WTC11 (cell line): ENCODE results near the gene VPS18. TPM values are rescaled to one million over a fixed set of nuclear protein-coding genes. Genes with fewer than 3 reads are reported as not detected.

Source experiments
- ATAC-seq: fragments of 200-7000 bp; cut with Tn5 transposase; 2 replicates; pipeline ENCODE4 v1.10.0; 2021; ENCODE audit warnings: mild to moderate bottlenecking, moderate library complexity
- CTCF ChIA-PET: fragments of 300-600 bp; sonication (Branson Sonifier 250); formaldehyde crosslinking; loops from one replicate; lab custom pipeline; 2021; ENCODE audit warnings: antibody characterized with exemption; lab: Charles Lee
- POLR2A ChIA-PET: fragments of 350-600 bp; sonication (Branson Sonifier 250); formaldehyde crosslinking; loops from one replicate; lab custom pipeline; 2021; ENCODE audit warnings: antibody characterized with exemption; lab: Charles Lee
- DNase-seq: peaks from one replicate; pipeline ENCODE4 v3.0.0; 2021; ENCODE audit warnings: low spot score
- H3K27ac Mint-ChIP-seq: 2 replicates; pipeline ENCODE4 v1.8.0; 2021; ENCODE audit warnings: mixed read lengths
- H3K27me3 Mint-ChIP-seq: 2 replicates; pipeline ENCODE4 v1.8.0; 2021; ENCODE audit warnings: low read depth, mild to moderate bottlenecking, moderate library complexity, mixed read lengths
- H3K36me3 Mint-ChIP-seq: 2 replicates; pipeline ENCODE4 v1.8.0; 2021; ENCODE audit warnings: mixed read lengths
- H3K4me1 Mint-ChIP-seq: 2 replicates; pipeline ENCODE4 v1.8.0; 2022; ENCODE audit warnings: mixed read lengths
- H3K4me3 Mint-ChIP-seq: 2 replicates; pipeline ENCODE4 v1.8.0; 2021; ENCODE audit warnings: mild to moderate bottlenecking, moderate library complexity, mixed read lengths
- H3K9me3 Mint-ChIP-seq: 2 replicates; pipeline ENCODE4 v1.8.0; 2021; ENCODE audit warnings: mixed read lengths
- ATF1 ChIP-seq: sonication (generic); formaldehyde crosslinking; IDR thresholded peaks from 2 replicates; pipeline ENCODE4 v1.8.1; 2023; ENCODE audit warnings: mild to moderate bottlenecking, moderate library complexity, missing genetic modification reagents
- CREB1 ChIP-seq: sonication (generic); formaldehyde crosslinking; IDR thresholded peaks from 2 replicates; pipeline ENCODE4 v1.8.0; 2023; ENCODE audit warnings: mild to moderate bottlenecking, missing genetic modification reagents
- CREM ChIP-seq: sonication (generic); formaldehyde crosslinking; IDR thresholded peaks from 2 replicates; pipeline ENCODE4 v1.8.1; 2022; ENCODE audit warnings: mild to moderate bottlenecking, missing genetic modification reagents, moderate library complexity
- ETV6 ChIP-seq: sonication (generic); formaldehyde crosslinking; IDR thresholded peaks from 2 replicates; pipeline ENCODE4 v1.8.1; 2022; ENCODE audit warnings: mild to moderate bottlenecking, missing genetic modification reagents
- HMGA2 ChIP-seq: fragments of 250-450 bp; sonication (Bioruptor Pico); IDR thresholded peaks from 2 replicates; pipeline ENCODE4 v1.4.0; 2021; ENCODE audit warnings: mild to moderate bottlenecking, moderate library complexity
- SOX15 ChIP-seq: fragments of 250-450 bp; sonication (Bioruptor Pico); IDR thresholded peaks from 2 replicates; pipeline ENCODE4 v1.9.0; 2021; ENCODE audit warnings: mild to moderate bottlenecking
- STAT6 ChIP-seq: sonication (generic); formaldehyde crosslinking; conservative IDR thresholded peaks from 2 replicates; pipeline ENCODE4 v1.8.1; 2023; ENCODE audit warnings: mild to moderate bottlenecking, low read depth, missing genetic modification reagents, moderate library complexity
- ZNF121 ChIP-seq: sonication (generic); formaldehyde crosslinking; IDR thresholded peaks from 2 replicates; pipeline ENCODE4 v1.8.0; 2023; ENCODE audit warnings: missing genetic modification reagents
- ZNF138 ChIP-seq: sonication (generic); formaldehyde crosslinking; conservative IDR thresholded peaks from 2 replicates; pipeline ENCODE4 v1.8.1; 2022; ENCODE audit warnings: mild to moderate bottlenecking, moderate library complexity, missing genetic modification reagents
- ZNF263 ChIP-seq: sonication (generic); formaldehyde crosslinking; IDR thresholded peaks from 2 replicates; pipeline ENCODE4 v1.8.1; 2022; ENCODE audit warnings: low read depth, mild to moderate bottlenecking, moderate library complexity, missing genetic modification reagents
- ZNF396 ChIP-seq: fragments of 250-450 bp; sonication (Bioruptor Pico); IDR thresholded peaks from 2 replicates; pipeline ENCODE4 v1.8.0; 2021; ENCODE audit warnings: mild to moderate bottlenecking, moderate library complexity, borderline replicate concordance
- total RNA-seq: library from RNA; stranded (reverse); gene quantifications from 3 replicates; pipeline ENCODE4 v1.2.3, GENCODE V29; 2021
- TF ChIP-seq, protein P1 (sequence below): sonication (generic); formaldehyde crosslinking; IDR thresholded peaks from 2 replicates; pipeline ENCODE4 v1.8.1; 2022; ENCODE audit warnings: mild to moderate bottlenecking, moderate library complexity, missing genetic modification reagents
- TF ChIP-seq, protein P2 (sequence below): sonication (generic); formaldehyde crosslinking; IDR thresholded peaks from 2 replicates; pipeline ENCODE4 v1.8.1; 2023; ENCODE audit warnings: mild to moderate bottlenecking, missing genetic modification reagents
- TF ChIP-seq, protein P3 (sequence below): sonication (generic); formaldehyde crosslinking; conservative IDR thresholded peaks from 2 replicates; pipeline ENCODE4 v1.8.1; 2022; ENCODE audit warnings: mild to moderate bottlenecking, missing genetic modification reagents
- TF ChIP-seq, protein P4 (sequence below): sonication (generic); formaldehyde crosslinking; IDR thresholded peaks from 2 replicates; pipeline ENCODE4 v1.8.0; 2022; ENCODE audit warnings: missing genetic modification reagents
- TF ChIP-seq, protein P5 (sequence below): sonication (generic); formaldehyde crosslinking; IDR thresholded peaks from 2 replicates; pipeline ENCODE4 v1.8.0; 2023; ENCODE audit warnings: missing genetic modification reagents, mild to moderate bottlenecking, borderline replicate concordance

The VPS18 gene
- total RNA-seq, 1 experiment from 2014 or later, result 27.3 TPM

DNA sequence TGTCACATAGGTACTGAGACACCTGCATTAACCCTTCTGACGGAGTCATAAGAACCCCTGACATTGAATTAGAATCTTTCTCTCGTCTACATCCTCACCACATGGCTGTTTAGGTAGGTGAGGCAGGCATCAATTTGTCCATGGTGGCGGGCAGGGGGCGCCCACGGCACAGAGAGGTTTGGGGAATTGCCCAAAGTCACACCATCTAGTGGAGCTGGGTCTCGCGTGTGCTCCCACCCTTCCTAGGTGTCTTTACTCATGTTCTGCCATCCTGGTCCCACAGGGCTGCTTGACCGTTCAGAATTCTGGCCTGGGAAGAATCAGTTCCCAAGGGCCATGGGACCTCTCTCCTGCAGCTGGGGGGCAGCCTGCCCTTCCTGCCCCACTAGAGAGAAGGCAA, 20.2 kb downstream of the VPS18 start:
- ATAC-seq, result peak; percentile 31
- Mint-ChIP-seq H3K4me3 (no peak overlapping the region), H3K27me3 (0 out of 2 replicates have a peak, but pooled peaks cover 2% of the 10 kb centered on the region), H3K4me1 (peaks cover 22% of the 10 kb centered on the region), H3K36me3 (no peaks in the 10 kb centered on the region), H3K9me3 (no peaks in the 10 kb centered on the region), H3K27ac (0 out of 2 replicates have a peak overlapping the region, but pooled peaks have one; percentile 1)
- TF ChIP-seq ZNF396 (CRISPR knock-in tag), result no peak
- no peak for TF ChIP-seq ETV6
- TF ChIP-seq ZNF138 (CRISPR knock-in tag), result no peak
- no peak for TF ChIP-seq STAT6 (CRISPR knock-in tag)
- TF ChIP-seq CREM, result no peak
- TF ChIP-seq, protein P1, sequence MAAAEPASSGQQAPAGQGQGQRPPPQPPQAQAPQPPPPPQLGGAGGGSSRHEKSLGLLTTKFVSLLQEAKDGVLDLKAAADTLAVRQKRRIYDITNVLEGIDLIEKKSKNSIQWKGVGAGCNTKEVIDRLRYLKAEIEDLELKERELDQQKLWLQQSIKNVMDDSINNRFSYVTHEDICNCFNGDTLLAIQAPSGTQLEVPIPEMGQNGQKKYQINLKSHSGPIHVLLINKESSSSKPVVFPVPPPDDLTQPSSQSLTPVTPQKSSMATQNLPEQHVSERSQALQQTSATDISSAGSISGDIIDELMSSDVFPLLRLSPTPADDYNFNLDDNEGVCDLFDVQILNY (CRISPR knock-in tag), result no peak
- TF ChIP-seq ATF1 (CRISPR knock-in tag), result no peak
- ChIA-PET CTCF (interaction anchor here (0.5 to 6.6 kb wide), 28 partner anchors 8 to 1155 kb away, joined by 3 to 88 read pairs (median 6); partner anchors contain the start of genes CHAC1, DLL4, INO80 and RAD51), POLR2A (interaction anchor here (0.6 to 1.7 kb wide), 3 partner anchors 15 to 207 kb away, joined by 3 to 7 read pairs (median 4); partner anchors contain the start of genes CHAC1 and DLL4)
- no peak for DNase-seq

GRCh38 chr15:40915116-40915661, 20.9 kb downstream of the VPS18 start:
- CTCF ChIA-PET, result interaction anchor here (0.5 to 6.6 kb wide), 32 partner anchors 9 to 1154 kb away, joined by 3 to 88 read pairs (median 4); partner anchors contain the start of genes CHAC1, DLL4, INO80 and RAD51
- H3K36me3 Mint-ChIP-seq, result no peaks in the 10 kb centered on the region
- no peak overlapping the region for H3K4me3 Mint-ChIP-seq
- no peak for ATAC-seq
- H3K27ac Mint-ChIP-seq, result no peak overlapping the region
- peaks cover 5% of the 10 kb centered on the region; the same call in 1 of the 2 replicates for H3K27me3 Mint-ChIP-seq
- H3K4me1 Mint-ChIP-seq, result peaks cover 19% of the 10 kb centered on the region
- POLR2A ChIA-PET, result interaction anchor here (0.6 to 1.7 kb wide), 5 partner anchors 14 to 207 kb away, joined by 3 to 7 read pairs (median 4); partner anchors contain the start of genes CHAC1 and DLL4
- DNase-seq, result no peak
- no peaks in the 10 kb centered on the region for H3K9me3 Mint-ChIP-seq
- TF ChIP-seq, protein P2, sequence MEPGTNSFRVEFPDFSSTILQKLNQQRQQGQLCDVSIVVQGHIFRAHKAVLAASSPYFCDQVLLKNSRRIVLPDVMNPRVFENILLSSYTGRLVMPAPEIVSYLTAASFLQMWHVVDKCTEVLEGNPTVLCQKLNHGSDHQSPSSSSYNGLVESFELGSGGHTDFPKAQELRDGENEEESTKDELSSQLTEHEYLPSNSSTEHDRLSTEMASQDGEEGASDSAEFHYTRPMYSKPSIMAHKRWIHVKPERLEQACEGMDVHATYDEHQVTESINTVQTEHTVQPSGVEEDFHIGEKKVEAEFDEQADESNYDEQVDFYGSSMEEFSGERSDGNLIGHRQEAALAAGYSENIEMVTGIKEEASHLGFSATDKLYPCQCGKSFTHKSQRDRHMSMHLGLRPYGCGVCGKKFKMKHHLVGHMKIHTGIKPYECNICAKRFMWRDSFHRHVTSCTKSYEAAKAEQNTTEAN (CRISPR knock-in tag), result no peak
- TF ChIP-seq, protein P3, sequence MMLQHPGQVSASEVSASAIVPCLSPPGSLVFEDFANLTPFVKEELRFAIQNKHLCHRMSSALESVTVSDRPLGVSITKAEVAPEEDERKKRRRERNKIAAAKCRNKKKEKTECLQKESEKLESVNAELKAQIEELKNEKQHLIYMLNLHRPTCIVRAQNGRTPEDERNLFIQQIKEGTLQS, result no peak
- TF ChIP-seq SOX15 (CRISPR knock-in tag) (no peak), ZNF263 (CRISPR knock-in tag) (no peak), ZNF121 (CRISPR knock-in tag) (no peak), CREM (no peak), ETV6 (no peak), HMGA2 (no peak), CREB1 (CRISPR knock-in tag) (no peak)
- TF ChIP-seq, protein P1 (CRISPR knock-in tag), result no peak
- TF ChIP-seq, protein P4, sequence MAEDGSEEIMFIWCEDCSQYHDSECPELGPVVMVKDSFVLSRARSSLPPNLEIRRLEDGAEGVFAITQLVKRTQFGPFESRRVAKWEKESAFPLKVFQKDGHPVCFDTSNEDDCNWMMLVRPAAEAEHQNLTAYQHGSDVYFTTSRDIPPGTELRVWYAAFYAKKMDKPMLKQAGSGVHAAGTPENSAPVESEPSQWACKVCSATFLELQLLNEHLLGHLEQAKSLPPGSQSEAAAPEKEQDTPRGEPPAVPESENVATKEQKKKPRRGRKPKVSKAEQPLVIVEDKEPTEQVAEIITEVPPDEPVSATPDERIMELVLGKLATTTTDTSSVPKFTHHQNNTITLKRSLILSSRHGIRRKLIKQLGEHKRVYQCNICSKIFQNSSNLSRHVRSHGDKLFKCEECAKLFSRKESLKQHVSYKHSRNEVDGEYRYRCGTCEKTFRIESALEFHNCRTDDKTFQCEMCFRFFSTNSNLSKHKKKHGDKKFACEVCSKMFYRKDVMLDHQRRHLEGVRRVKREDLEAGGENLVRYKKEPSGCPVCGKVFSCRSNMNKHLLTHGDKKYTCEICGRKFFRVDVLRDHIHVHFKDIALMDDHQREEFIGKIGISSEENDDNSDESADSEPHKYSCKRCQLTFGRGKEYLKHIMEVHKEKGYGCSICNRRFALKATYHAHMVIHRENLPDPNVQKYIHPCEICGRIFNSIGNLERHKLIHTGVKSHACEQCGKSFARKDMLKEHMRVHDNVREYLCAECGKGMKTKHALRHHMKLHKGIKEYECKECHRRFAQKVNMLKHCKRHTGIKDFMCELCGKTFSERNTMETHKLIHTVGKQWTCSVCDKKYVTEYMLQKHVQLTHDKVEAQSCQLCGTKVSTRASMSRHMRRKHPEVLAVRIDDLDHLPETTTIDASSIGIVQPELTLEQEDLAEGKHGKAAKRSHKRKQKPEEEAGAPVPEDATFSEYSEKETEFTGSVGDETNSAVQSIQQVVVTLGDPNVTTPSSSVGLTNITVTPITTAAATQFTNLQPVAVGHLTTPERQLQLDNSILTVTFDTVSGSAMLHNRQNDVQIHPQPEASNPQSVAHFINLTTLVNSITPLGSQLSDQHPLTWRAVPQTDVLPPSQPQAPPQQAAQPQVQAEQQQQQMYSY (CRISPR knock-in tag), result no peak
- TF ChIP-seq, protein P5, sequence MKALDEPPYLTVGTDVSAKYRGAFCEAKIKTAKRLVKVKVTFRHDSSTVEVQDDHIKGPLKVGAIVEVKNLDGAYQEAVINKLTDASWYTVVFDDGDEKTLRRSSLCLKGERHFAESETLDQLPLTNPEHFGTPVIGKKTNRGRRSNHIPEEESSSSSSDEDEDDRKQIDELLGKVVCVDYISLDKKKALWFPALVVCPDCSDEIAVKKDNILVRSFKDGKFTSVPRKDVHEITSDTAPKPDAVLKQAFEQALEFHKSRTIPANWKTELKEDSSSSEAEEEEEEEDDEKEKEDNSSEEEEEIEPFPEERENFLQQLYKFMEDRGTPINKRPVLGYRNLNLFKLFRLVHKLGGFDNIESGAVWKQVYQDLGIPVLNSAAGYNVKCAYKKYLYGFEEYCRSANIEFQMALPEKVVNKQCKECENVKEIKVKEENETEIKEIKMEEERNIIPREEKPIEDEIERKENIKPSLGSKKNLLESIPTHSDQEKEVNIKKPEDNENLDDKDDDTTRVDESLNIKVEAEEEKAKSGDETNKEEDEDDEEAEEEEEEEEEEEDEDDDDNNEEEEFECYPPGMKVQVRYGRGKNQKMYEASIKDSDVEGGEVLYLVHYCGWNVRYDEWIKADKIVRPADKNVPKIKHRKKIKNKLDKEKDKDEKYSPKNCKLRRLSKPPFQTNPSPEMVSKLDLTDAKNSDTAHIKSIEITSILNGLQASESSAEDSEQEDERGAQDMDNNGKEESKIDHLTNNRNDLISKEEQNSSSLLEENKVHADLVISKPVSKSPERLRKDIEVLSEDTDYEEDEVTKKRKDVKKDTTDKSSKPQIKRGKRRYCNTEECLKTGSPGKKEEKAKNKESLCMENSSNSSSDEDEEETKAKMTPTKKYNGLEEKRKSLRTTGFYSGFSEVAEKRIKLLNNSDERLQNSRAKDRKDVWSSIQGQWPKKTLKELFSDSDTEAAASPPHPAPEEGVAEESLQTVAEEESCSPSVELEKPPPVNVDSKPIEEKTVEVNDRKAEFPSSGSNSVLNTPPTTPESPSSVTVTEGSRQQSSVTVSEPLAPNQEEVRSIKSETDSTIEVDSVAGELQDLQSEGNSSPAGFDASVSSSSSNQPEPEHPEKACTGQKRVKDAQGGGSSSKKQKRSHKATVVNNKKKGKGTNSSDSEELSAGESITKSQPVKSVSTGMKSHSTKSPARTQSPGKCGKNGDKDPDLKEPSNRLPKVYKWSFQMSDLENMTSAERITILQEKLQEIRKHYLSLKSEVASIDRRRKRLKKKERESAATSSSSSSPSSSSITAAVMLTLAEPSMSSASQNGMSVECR, result no peak
